Common myeloid progenitor, CD34-positive (primary cell): Measurements from ENCODE around the gene ERBB4.

Source experiments
- CTCF ChIA-PET: fragments of 350-600 bp; sonication (Branson Sonifier 250); formaldehyde crosslinking; loops from one replicate; lab custom pipeline; 2021; ENCODE audit warnings: antibody characterized with exemption; lab: Charles Lee
- POLR2A ChIA-PET: fragments of 350-600 bp; sonication (Branson Sonifier 250); formaldehyde crosslinking; loops from one replicate; lab custom pipeline; 2021; ENCODE audit warnings: antibody characterized with exemption; lab: Charles Lee
- DNase-seq, 3 donors: peaks; one replicate each; pipeline versions ENCODE4 v3.0.0 to v3.0.0-alpha.2; 2013
- H3K27ac ChIP-seq, 2 experiments: 1 replicate in 1 of 2; 2 replicates in 1 of 2; pipeline ENCODE4 v1.7.0; 2013; ENCODE audit warnings: inconsistent platforms in 2 of 2, low read length in 2 of 2, mild to moderate bottlenecking in 2 of 2, low read depth in 1 of 2, moderate library complexity in 1 of 2; ENCODE audit not compliant: severe bottlenecking in 2 of 2, insufficient read depth in 1 of 2, poor library complexity in 1 of 2
- H3K27me3 ChIP-seq, 5 experiments: replicated peaks in 2 of 5; 1 replicate in 3 of 5; 2 replicates in 2 of 5; pipeline versions ENCODE4 v1.6.1 to v1.7.0; 2013; ENCODE audit warnings: low read length in 4 of 5, mild to moderate bottlenecking in 2 of 5, moderate library complexity in 2 of 5, inconsistent platforms in 1 of 5; ENCODE audit not compliant: insufficient read depth in 5 of 5, control insufficient read depth in 4 of 5
- H3K36me3 ChIP-seq, 4 experiments: 1 replicate in 2 of 4; 2 replicates in 2 of 4; pipeline versions ENCODE4 v1.6.1 to v1.7.0; 2013; ENCODE audit warnings: low read length in 3 of 4, control low read depth in 1 of 4, mild to moderate bottlenecking in 1 of 4; ENCODE audit not compliant: control insufficient read depth in 4 of 4, insufficient read depth in 4 of 4
- H3K4me1 ChIP-seq, 4 experiments: 1 replicate in 3 of 4; 2 replicates in 1 of 4; pipeline versions ENCODE4 v1.6.1 to v1.7.1; 2013; ENCODE audit warnings: low read length in 3 of 4, mild to moderate bottlenecking in 3 of 4, control low read depth in 1 of 4, inconsistent platforms in 1 of 4, moderate library complexity in 1 of 4; ENCODE audit not compliant: control insufficient read depth in 4 of 4, insufficient read depth in 4 of 4; ENCODE audit errors: control extremely low read depth in 1 of 4
- H3K4me3 ChIP-seq, 7 experiments: 1 replicate in 4 of 7; 2 replicates in 3 of 7; pipeline versions ENCODE4 v1.5.1 to v1.7.0; 2013; ENCODE audit warnings: mild to moderate bottlenecking in 7 of 7, low read length in 6 of 7, moderate library complexity in 6 of 7, inconsistent platforms in 2 of 7, low read depth in 2 of 7, control low read depth in 1 of 7; ENCODE audit not compliant: insufficient read depth in 4 of 7, control insufficient read depth in 1 of 7; ENCODE audit errors: extremely low read depth in 1 of 7
- H3K9me3 ChIP-seq, 5 experiments: 1 replicate in 4 of 5; 2 replicates in 1 of 5; pipeline versions ENCODE4 v1.6.1 to v1.7.1; 2013; ENCODE audit warnings: low read length in 4 of 5, mild to moderate bottlenecking in 2 of 5, inconsistent platforms in 1 of 5, low read depth in 1 of 5, moderate library complexity in 1 of 5; ENCODE audit not compliant: control insufficient read depth in 4 of 5, insufficient read depth in 2 of 5; ENCODE audit errors: control extremely low read depth in 1 of 5
- WGBS: methylation state at CpG from one replicate; pipeline ENCODE4 v1.1.5; 2013; ENCODE audit not compliant: insufficient coverage; 5-methylcytosine and 5-hydroxymethylcytosine counted together

Gene ERBB4

GRCh38 chr2:211649331-211649730, 889.3 kb downstream of the ERBB4 start:
- H3K9me3 ChIP-seq = no peaks in the 10 kb centered on the region
- no peaks in the 10 kb centered on the region for H3K27me3 ChIP-seq
- no peaks in the 10 kb centered on the region for H3K4me1 ChIP-seq
- POLR2A ChIA-PET = no interaction called here
- H3K36me3 ChIP-seq = no peaks in the 10 kb centered on the region
- CTCF ChIA-PET = no interaction called here
- no peak for DNase-seq
- no CpG with 5 or more reads among the region's 2 CpGs for WGBS
- no peak overlapping the region for H3K27ac ChIP-seq
- no peak overlapping the region for H3K4me3 ChIP-seq

- Histone ChIP-seq H3K4me3 (no peak overlapping the region), H3K27me3 (no peaks in the 10 kb centered on the region), H3K27ac (no peak overlapping the region), H3K4me1 (no peaks in the 10 kb centered on the region), H3K9me3 (no peaks in the 10 kb centered on the region), H3K36me3 (no peaks in the 10 kb centered on the region)
- ChIA-PET POLR2A (no interaction called here), CTCF (no interaction called here)
- WGBS = no CpG with 5 or more reads among the region's 1 CpG
- DNase-seq = no peak
These were observed 907.1 kb downstream of the ERBB4 start for GRCh38 chr2:211631503-211631902.

- Histone ChIP-seq H3K27ac (no peak overlapping the region), H3K4me3 (no peak overlapping the region), H3K36me3 (no peaks in the 10 kb centered on the region), H3K27me3 (no peaks in the 10 kb centered on the region), H3K9me3 (no peaks in the 10 kb centered on the region), H3K4me1 (no peaks in the 10 kb centered on the region)
- DNase-seq = no peak
- CTCF ChIA-PET = no interaction called here
- POLR2A ChIA-PET = no interaction called here
These were observed 915.5 kb downstream of the ERBB4 start for GRCh38 chr2:211623096-211623495.

GRCh38 chr2:211620986-211621385, 917.6 kb downstream of the ERBB4 start:
- H3K4me1 ChIP-seq = no peaks in the 10 kb centered on the region
- no peaks in the 10 kb centered on the region for H3K36me3 ChIP-seq
- H3K4me3 ChIP-seq = no peak overlapping the region
- no peaks in the 10 kb centered on the region for H3K9me3 ChIP-seq
- H3K27me3 ChIP-seq = no peaks in the 10 kb centered on the region
- DNase-seq = no peak
- ChIA-PET POLR2A (no interaction called here), CTCF (no interaction called here)
- no peak overlapping the region for H3K27ac ChIP-seq
- no CpG with 5 or more reads among the region's 1 CpG for WGBS

- no CpG with 5 or more reads among the region's 2 CpGs for WGBS
- Histone ChIP-seq H3K4me3 (no peak overlapping the region), H3K4me1 (no peaks in the 10 kb centered on the region), H3K27me3 (no peaks in the 10 kb centered on the region), H3K9me3 (no peaks in the 10 kb centered on the region), H3K27ac (no peak overlapping the region), H3K36me3 (no peaks in the 10 kb centered on the region)
- no peak for DNase-seq
- ChIA-PET CTCF (no interaction called here), POLR2A (interaction anchor here (0.6 kb wide), 1 partner anchor 240 kb away, joined by 3 read pairs; no protein-coding TSS in a partner anchor)
These were observed 920.8 kb downstream of the ERBB4 start for GRCh38 chr2:211617803-211618202.

- ChIA-PET CTCF (no interaction called here), POLR2A (no interaction called here)
- no peaks in the 10 kb centered on the region for H3K36me3 ChIP-seq
- no peaks in the 10 kb centered on the region for H3K27me3 ChIP-seq
- H3K27ac ChIP-seq = no peak overlapping the region
- no CpG with 5 or more reads among the region's 2 CpGs for WGBS
- no peak for DNase-seq
- H3K9me3 ChIP-seq = no peaks in the 10 kb centered on the region
- no peak overlapping the region for H3K4me3 ChIP-seq
- H3K4me1 ChIP-seq = no peaks in the 10 kb centered on the region
These were observed 927.0 kb downstream of the ERBB4 start for GRCh38 chr2:211611621-211612020.

- H3K4me3 ChIP-seq = no peak overlapping the region
- no peaks in the 10 kb centered on the region for H3K27me3 ChIP-seq
- H3K36me3 ChIP-seq = no peaks in the 10 kb centered on the region
- 88% methylated on average over 4 of the region's 6 CpGs for WGBS
- no peak overlapping the region for H3K27ac ChIP-seq
- peak in 2 of 3 donors; percentile 4 to 9 for DNase-seq
- H3K4me1 ChIP-seq = no peaks in the 10 kb centered on the region
- CTCF ChIA-PET = no interaction called here
- POLR2A ChIA-PET = no interaction called here
- H3K9me3 ChIP-seq = no peaks in the 10 kb centered on the region
These were observed 927.5 kb downstream of the ERBB4 start for GRCh38 chr2:211611061-211611518.
